ENCODE results near the gene LARP1B.
"Not testable (repeated sequence)": the region's sequence is repeated elsewhere in the genome, so short reads cannot be mapped to it uniquely, and the experiment has no call there.

Gene LARP1B

GRCh38 chr4:128135391-128135790 lies 74.3 kb downstream of the LARP1B start:
- DNase-seq (ENCODE audit: low read depth in 2 of 2) = no peak

DNA sequence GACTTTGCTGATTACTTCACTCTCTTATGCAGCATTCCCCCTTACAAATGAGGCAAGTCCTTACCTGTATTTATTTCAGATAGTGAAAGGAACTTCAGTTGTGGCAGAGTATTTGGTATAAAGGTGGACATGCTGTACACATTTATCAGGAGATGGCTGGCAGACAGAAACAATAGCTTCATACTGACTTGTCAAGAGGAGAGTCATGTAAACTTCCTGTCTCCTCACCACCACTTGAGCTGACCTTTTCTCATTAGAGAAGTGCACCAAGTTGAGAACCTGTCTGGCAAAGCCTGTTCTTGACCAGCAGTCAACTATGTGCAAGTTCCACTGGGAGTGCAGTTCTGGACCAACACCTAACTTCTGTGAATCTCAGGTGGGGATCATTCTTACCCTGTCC lies 80.8 kb downstream of the LARP1B start:
- DNase-seq (ENCODE audit: low read depth in 2 of 2) = no peak

DNA sequence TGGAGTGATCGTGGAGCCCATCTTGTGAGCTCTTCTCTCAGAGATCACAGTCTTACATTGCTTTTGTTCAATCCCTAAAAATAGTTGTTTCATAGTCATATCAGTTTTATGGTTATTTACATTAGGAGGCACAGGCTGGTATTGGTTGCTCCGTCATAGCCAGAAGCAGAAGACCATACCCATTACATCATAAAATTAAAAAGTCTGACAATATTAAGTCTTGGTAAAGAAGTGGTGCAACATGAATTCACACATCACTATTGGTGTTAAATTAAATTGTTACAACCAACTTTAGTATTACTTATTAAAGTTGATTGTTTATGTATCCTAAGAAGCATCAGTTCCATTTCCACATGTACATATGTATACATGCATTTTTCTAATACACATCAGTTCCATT lies 84.6 kb downstream of the LARP1B start:
- DNase-seq (ENCODE audit: low read depth in 2 of 2) = no peak

GRCh38 chr4:128153800-128154199 lies 92.7 kb downstream of the LARP1B start:
- DNase-seq (ENCODE audit: low read depth in 2 of 2) = no peak

DNA sequence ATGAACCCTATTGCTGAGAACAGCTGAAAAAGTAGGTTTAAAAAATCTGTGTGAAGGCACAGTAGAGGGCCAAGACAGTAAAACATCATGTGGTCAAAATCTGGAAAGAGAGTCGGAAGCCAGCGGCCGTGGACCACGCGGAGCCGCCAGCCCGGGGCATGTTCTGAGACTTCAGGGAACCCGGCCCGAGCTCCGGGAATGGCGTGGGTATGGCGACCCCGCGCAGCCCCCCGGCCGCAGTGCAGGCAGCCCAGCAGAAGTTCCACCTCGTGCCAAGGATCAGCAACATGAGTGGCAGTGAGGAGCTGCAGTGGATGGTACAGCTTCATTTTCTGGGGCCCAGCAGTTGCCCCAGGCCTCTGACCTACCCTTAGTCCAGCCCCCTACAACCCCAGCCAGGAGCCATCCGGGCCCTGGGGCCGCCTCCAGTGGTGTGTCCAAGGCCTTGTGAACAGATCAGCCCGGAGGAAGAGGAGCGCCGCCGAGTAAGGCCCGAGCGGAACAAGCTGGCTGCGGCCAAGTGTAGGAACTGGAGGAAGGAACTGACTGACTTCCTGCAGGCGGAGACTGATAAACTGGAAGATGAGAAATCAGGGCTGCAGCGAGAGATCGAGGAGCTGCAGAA lies 94.2 kb downstream of the LARP1B start:
- no peak for DNase-seq (ENCODE audit: low read depth in 2 of 2)

DNA sequence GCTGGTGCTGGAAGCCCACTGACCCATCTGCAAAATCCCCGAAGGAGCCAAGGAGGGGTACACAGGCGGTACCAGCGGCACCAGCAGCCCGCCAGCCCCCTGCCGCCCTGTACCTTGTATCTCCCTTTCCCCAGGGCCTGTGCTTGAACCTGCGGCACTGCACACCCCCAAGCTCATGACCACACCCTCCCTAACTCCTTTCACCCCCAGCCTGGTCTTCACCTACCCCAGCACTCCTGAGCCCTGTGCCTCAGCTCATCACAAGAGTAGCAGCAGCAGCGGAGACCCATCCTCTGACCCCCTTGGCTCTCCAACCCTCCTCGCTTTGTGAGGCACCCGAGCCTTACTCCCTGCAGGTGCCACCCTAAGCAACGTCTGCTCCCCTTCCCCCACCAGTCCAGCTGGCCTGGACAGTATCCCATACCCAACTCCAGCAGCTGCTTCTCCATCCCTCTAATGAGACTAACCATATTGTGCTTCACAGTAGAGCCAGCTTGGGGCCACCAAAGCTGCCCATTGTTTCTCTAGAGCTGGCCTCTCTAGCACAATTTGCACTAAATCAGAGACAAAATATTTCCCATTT lies 94.9 kb downstream of the LARP1B start:
- DNase-seq (ENCODE audit: low read depth in 2 of 2) = no peak

- not testable (repeated sequence) for DNase-seq (ENCODE audit: low read depth in 2 of 2)
Measured at GRCh38 chr4:128156472-128156871, 95.4 kb downstream of the LARP1B start.

- DNase-seq (ENCODE audit: low read depth in 2 of 2) = no peak
Measured at GRCh38 chr4:128158894-128159293, 97.8 kb downstream of the LARP1B start.

- DNase-seq (ENCODE audit: low read depth in 2 of 2) = no peak
Measured at GRCh38 chr4:128159967-128160366, 98.9 kb downstream of the LARP1B start.

- DNase-seq (ENCODE audit: low read depth in 2 of 2) = no peak
Measured at GRCh38 chr4:128161138-128161537, 100.0 kb downstream of the LARP1B start.

GRCh38 chr4:128162434-128162833 lies 101.3 kb downstream of the LARP1B start:
- DNase-seq (ENCODE audit: low read depth in 2 of 2) = no peak

- DNase-seq (ENCODE audit: low read depth in 2 of 2) = no peak
Measured at GRCh38 chr4:128163177-128164117, 102.3 kb downstream of the LARP1B start.

- no peak for DNase-seq (ENCODE audit: low read depth in 2 of 2)
Measured at GRCh38 chr4:128166982-128167381, 105.9 kb downstream of the LARP1B start.

DNA sequence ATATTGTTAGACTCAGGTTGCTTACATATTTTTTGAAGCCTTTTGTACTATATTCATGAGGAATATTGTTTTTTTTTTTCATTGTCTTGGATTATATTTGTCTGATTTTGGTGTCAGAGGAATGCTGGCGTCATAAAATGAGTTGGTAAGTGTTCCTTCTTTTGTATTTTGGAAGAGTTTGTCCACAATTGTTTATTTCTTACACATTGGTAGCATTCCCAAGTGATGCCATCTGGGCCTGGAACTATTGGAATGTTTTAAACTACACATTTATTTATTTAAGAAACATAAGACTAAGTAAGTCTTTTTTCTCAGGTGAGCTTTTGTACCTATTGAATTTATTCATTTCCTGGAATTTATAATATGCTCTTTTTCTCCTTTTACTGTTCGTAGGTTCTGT lies 107.6 kb downstream of the LARP1B start:
- no peak for DNase-seq (ENCODE audit: low read depth in 2 of 2)

DNA sequence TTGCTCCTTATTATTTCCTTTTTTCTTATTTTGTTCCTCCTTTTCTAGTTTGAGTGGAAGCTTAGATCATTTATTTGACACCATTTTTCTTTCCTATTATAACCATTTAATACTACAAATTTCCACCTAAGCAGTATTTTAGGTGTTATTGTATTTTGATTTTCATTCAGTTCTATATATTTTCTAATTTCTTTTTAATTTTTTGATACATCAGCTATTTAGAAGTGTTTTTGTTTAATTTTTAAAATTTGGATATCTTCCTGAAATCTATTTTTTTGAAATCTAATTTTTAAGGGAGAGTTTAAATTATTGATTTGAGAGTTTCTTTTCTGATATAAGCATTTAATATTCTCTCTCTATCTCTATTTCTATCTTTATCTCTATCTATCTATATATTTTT lies 108.1 kb downstream of the LARP1B start:
- DNase-seq (ENCODE audit: low read depth in 2 of 2) = no peak

GRCh38 chr4:128176643-128177042 lies 115.5 kb downstream of the LARP1B start:
- DNase-seq (ENCODE audit: low read depth in 2 of 2) = no peak

DNA sequence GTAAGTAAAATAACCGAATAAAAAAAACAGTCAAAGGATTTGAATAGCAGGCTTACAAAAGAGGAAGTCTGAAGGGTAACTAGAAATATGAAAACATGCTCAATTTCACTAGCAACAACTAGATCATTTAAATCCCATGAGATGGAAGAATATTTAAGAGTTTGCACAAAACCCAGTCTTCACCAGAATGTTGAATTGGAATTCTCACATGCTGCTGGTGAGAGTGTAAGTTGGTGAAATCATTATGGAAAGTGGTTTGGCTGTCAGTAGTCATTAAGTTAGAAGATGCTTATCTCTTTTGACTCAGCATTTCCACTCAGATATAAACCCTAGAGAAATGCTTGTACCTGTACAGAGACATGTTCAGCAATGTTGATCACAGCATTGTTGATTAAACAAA lies 116.4 kb downstream of the LARP1B start:
- no peak for DNase-seq (ENCODE audit: low read depth in 2 of 2)

GRCh38 chr4:128186623-128187022 lies 125.5 kb downstream of the LARP1B start:
- no peak for DNase-seq (ENCODE audit: low read depth in 2 of 2)

GRCh38 chr4:128191115-128191781 lies 130.1 kb downstream of the LARP1B start:
- peak; percentile 34 to 36 for DNase-seq (ENCODE audit: low read depth in 2 of 2)

DNA sequence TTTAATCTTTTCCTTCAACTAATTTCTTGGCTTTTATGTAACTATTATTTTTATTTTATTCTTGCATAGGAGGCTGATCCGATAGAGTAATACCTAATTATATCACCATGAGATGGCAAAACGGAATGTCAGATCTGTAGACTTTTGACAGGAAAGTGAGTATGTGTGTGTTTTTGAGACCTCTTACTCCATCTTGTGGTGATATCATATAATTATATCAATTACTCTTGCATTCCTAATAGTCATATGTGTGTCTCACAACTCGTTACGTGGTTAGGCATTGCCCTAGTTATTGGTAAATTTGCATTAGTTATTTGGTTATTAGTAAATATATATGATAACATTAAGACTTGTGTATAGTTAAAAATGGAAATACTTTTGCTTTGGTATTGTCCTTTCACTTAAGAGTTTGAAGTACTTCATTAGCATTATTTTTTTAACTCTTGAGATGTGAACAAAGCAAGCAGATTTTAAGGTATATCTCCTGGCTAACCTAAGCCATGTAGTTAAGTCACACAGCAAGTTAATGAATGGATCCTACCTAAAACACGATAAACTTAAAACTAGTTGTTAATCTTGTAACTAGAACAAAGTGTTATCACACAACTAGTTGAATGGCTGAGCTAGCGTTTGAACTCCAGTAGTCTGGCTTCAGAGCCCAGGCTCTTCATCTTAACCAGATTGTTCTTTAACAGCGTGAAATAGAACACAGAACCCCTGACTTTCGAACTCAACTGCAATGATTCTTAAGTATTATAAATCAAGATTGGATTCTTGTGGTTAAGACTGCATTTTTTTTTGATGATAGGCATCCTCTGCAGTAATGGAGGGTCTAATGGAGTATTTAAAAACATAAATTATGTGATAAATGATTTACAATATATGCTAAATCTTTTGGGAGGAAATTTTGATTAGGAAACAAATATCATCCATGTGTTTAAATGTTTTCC lies 159.4 kb downstream of the LARP1B start:
- no peak for DNase-seq (ENCODE audit: low read depth in 2 of 2)

- DNase-seq (ENCODE audit: low read depth in 2 of 2) = no peak
Measured at GRCh38 chr4:128221586-128221985, 160.5 kb downstream of the LARP1B start.
